Skeletal muscle tissue (tissue), 4 donors: ENCODE results near the gene PDZD4. TPM values are rescaled to one million over a fixed set of nuclear protein-coding genes. Genes with fewer than 3 reads are reported as not detected.

ENCODE experiments used
- H3K27ac ChIP-seq: one replicate; pipeline ENCODE4 v1.7.0; 2013; ENCODE audit warnings: mild to moderate bottlenecking, low read depth, low read length, inconsistent platforms
- H3K27me3 ChIP-seq, 3 donors: one replicate each; pipeline ENCODE4 v1.7.0; 2013; ENCODE audit warnings: low read length in 3 of 3; ENCODE audit not compliant: control insufficient read depth in 3 of 3, insufficient read depth in 3 of 3
- H3K36me3 ChIP-seq, 3 donors: one replicate each; pipeline ENCODE4 v1.7.0; 2013; ENCODE audit warnings: low read length in 3 of 3; ENCODE audit not compliant: control insufficient read depth in 3 of 3, insufficient read depth in 3 of 3
- H3K4me1 ChIP-seq, 3 donors: one replicate each; pipeline ENCODE4 v1.7.0; 2013; ENCODE audit warnings: low read length in 3 of 3, mild to moderate bottlenecking in 3 of 3; ENCODE audit not compliant: control insufficient read depth in 3 of 3, insufficient read depth in 3 of 3
- H3K4me3 ChIP-seq, 3 donors: one replicate each; pipeline ENCODE4 v1.7.0; 2013; ENCODE audit warnings: low read length in 3 of 3
- H3K9ac ChIP-seq, 3 donors: one replicate each; pipeline ENCODE4 v1.7.0; 2013; ENCODE audit warnings: low read length in 3 of 3, mild to moderate bottlenecking in 3 of 3, moderate library complexity in 2 of 3, low read depth in 1 of 3
- H3K9me3 ChIP-seq, 3 donors: one replicate each; pipeline ENCODE4 v1.7.0; 2013; ENCODE audit warnings: low read length in 3 of 3; ENCODE audit not compliant: control insufficient read depth in 3 of 3
- total RNA-seq: library from RNA; depleted of rRNA; stranded (reverse); fragments of >200 nt; gene quantifications from one replicate; pipeline ENCODE4 v1.2.3, GENCODE V29; 2014
- donor health status: Osteomylitis.

Gene PDZD4
- total RNA-seq, 1 donor from 2014 or later, result 2.6 TPM

DNA sequence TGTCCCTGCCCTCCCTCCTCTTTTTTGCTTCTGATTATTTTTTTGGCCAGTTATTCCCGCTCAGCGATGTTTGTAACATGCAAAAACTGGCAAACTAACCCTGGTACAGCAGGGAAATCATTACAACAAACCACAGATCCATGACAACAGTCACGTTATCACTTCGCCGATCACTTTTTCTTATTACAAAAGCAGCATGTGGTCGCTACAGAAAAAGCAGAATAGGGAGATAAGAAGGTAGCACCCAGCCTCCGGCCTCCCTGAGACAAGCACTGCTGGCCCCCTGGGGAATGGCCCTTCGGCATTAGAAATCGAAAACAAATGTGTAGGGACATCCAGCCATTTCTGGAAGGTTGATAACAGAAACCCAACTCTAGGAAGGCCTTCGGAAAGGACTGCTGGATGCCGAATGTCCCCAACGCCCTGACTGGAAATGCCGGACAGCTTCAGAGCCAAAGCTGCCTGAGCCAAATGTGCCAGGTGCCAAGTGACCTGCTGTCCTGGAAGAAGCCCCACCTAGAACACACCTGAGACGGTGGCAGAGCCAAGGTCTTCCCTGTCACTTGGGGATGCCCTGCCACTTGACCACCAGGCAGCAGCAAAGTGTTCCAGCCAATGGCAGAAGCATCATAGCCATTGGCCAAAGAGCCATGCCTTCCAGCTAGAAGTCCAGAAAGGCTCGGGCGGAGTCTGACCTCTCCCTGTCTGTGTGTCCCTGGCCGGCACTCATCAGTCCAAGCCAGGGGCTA, 39.1 kb downstream of the PDZD4 start:
- Histone ChIP-seq H3K4me1 (peaks cover 37 to 49% (median 42%) of the 10 kb centered on the region in 3 donors), H3K9me3 (no peaks in the 10 kb centered on the region), H3K36me3 (peaks cover 4 to 20% (median 10%) of the 10 kb centered on the region in 3 donors), H3K9ac (peak overlapping the region in 1 of 3 donors; percentile 16), H3K27me3 (no peaks in the 10 kb centered on the region), H3K27ac (no peak overlapping the region), H3K4me3 (no peak overlapping the region)

DNA sequence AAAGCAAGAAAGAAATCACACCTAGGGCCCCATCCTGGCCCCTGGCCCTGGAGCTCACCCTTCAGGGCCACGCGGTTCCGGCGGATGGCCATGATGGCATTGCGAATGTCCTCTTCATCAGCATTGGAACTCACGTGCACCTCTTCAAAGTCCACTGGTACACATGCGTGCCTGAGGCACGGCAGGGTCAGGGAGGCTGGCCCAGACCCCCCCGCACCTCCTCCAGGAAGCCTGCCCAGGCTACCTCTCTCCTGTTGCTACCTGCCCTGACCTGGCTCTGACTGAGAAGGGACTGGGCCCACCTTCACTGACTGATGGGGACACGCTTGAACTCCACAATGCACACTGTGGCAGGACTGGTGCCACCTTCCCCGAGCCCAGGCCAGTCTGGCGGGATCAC, 40.7 kb downstream of the PDZD4 start:
- Histone ChIP-seq H3K27ac (no peak overlapping the region), H3K4me1 (peaks cover 23 to 39% (median 29%) of the 10 kb centered on the region in 3 donors), H3K9me3 (no peaks in the 10 kb centered on the region), H3K4me3 (no peak overlapping the region), H3K36me3 (peaks cover 8 to 27% (median 19%) of the 10 kb centered on the region in 3 donors), H3K9ac (no peak overlapping the region), H3K27me3 (no peaks in the 10 kb centered on the region)

DNA sequence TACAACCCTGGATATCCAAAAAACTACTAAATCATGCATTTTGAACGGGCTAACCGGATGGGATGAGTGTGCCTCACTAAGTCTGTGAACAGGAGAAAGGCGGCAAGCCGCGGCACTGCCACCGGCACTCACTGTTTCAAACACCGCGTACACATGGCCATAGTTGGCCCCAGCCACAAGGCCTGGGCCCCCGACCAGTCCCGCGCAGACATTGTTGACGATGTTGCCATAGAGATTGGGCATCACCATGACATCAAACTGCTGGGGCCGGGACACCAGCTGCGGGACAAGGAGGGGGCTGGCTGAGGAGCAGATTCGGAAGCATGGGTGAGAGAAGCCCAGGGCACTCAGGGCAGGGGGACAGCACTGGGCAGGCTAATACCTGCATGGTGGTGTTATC, 43.7 kb downstream of the PDZD4 start:
- no peak overlapping the region for H3K4me3 ChIP-seq
- no peaks in the 10 kb centered on the region for H3K27me3 ChIP-seq
- H3K4me1 ChIP-seq, result peaks cover 20 to 41% (median 31%) of the 10 kb centered on the region in 3 donors
- peaks cover 11 to 29% (median 22%) of the 10 kb centered on the region in 3 donors for H3K36me3 ChIP-seq
- no peaks in the 10 kb centered on the region for H3K9me3 ChIP-seq
- H3K9ac ChIP-seq, result no peak overlapping the region
- no peak overlapping the region for H3K27ac ChIP-seq

DNA sequence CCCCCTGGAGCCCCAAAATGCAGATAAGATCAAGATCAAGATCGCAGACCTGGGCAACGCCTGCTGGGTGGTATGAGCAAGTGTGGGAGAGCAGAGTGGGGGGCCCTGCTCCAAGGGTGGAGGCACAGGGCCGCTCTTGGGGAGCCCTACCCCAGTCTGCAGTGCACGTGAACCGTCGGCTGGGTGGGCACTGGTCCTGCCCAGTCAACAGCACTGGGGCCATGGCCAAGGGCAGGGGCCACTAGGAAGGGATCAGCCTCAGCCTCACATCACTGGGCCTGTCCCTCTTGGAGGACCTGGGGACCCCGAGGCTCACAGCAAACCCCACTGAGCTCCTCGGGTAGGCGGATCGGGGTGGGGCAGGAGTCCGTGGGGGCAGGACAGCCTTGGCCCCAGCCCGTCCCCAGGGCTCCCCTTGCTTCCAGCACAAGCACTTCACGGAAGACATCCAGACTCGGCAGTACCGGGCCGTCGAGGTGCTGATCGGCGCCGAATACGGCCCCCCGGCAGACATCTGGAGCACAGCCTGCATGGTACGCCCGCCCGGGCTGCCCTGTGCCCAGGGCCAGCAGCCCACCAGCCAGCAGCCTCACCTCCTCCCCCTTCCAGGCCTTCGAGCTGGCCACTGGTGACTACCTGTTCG, 45.9 kb downstream of the PDZD4 start:
- Histone ChIP-seq H3K4me1 (peaks cover 19 to 45% (median 33%) of the 10 kb centered on the region in 3 donors), H3K36me3 (peaks cover 9 to 25% (median 18%) of the 10 kb centered on the region in 3 donors), H3K27ac (no peak overlapping the region)

DNA sequence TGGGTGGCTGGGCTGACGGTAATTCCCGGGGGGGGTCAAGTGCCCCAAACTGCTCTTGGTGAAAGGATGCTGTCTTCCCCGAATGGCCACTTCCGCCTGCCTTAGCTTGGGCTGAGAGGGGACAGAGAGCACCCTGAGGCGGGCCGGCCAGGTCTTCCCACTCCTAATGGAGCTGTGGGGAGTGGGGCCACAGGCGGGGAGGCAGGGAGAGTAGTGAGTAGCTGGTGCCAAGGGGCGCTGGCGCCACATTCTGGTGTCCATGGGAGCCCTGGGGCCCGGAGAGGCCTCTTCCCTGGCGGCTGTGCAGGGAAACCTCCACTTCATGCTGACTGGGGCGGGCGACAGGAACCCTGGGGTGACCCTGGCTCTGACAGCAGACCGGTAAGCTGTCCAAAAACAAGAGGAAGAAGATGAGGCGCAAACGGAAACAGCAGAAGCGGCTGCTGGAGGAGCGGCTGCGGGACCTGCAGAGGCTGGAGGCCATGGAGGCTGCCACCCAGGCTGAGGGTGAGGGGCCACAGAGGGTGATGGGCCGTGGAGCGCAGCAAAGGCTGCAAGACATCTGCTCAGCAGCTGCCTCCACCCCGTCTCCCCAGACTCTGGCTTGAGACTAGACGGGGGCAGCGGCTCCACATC, 46.8 kb downstream of the PDZD4 start:
- no peaks in the 10 kb centered on the region for H3K27me3 ChIP-seq
- no peaks in the 10 kb centered on the region for H3K9me3 ChIP-seq
- peaks cover 7 to 21% (median 18%) of the 10 kb centered on the region in 3 donors for H3K36me3 ChIP-seq
- H3K27ac ChIP-seq, result no peak overlapping the region
- peak overlapping the region in 1 of 3 donors; percentile 40 for H3K9ac ChIP-seq
- H3K4me1 ChIP-seq, result peaks cover 19 to 50% (median 35%) of the 10 kb centered on the region in 3 donors
- no peak overlapping the region for H3K4me3 ChIP-seq

More for the DNA sequence above, 45.9 kb downstream of the PDZD4 start:
- H3K27me3 ChIP-seq, result no peaks in the 10 kb centered on the region
- peak overlapping the region in 1 of 3 donors; percentile 16 for H3K9ac ChIP-seq
- H3K4me3 ChIP-seq, result no peak overlapping the region
- no peaks in the 10 kb centered on the region for H3K9me3 ChIP-seq

DNA sequence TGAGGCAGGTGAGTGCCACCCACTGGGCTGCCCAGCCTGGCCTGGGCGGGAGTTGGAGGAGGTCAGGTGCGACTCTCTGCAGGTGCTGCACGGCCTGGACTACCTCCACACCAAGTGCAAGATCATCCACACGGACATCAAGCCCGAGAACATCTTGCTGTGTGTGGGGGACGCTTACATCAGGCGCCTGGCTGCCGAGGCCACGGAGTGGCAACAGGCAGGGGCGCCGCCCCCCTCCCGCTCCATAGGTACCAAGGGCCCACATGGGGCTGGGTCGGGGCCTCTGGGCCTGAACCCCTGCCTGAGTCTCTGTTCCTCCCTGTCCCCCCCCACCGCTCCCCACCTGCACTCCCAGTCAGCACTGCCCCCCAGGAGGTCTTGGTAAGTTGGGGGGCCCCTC, 47.5 kb downstream of the PDZD4 start:
- peak overlapping the region in 2 of 3 donors; percentile 60 to 65 for H3K4me3 ChIP-seq
- no peak overlapping the region for H3K27ac ChIP-seq
- peaks cover 19 to 53% (median 35%) of the 10 kb centered on the region in 3 donors for H3K4me1 ChIP-seq

DNA sequence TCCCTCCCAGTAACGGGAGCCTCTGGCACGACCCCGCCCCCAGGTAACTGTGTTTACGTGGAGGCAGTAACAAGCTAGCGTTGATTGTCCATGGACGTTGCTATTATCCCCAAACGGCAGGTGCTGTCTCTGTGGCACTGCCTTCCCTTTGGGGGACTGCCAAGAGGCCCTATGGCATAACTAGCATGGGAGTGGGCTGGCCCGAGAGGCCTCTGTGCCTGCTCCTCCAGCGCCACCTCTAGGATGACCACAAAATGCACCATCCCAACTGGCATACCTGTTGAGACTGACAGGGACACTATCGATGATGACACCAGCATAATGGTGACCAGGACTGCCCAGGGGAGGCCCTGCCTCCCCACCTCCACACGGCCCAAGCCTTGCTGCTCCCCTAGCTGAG, 48.0 kb downstream of the PDZD4 start:
- peak overlapping the region; percentile 91 for H3K27ac ChIP-seq
- peaks cover 7 to 18% (median 13%) of the 10 kb centered on the region in 3 donors for H3K36me3 ChIP-seq
- H3K27me3 ChIP-seq, result no peaks in the 10 kb centered on the region
- peaks cover 19 to 53% (median 33%) of the 10 kb centered on the region in 3 donors for H3K4me1 ChIP-seq
- peak overlapping the region in 2 of 3 donors; percentile 68 to 94 for H3K9ac ChIP-seq
- peak overlapping the region; percentile 38 to 65 (median 60) for H3K4me3 ChIP-seq
- no peaks in the 10 kb centered on the region for H3K9me3 ChIP-seq

More for the DNA sequence above, 47.5 kb downstream of the PDZD4 start:
- H3K36me3 ChIP-seq, result peaks cover 7 to 19% (median 18%) of the 10 kb centered on the region in 3 donors
- no peaks in the 10 kb centered on the region for H3K9me3 ChIP-seq
- H3K27me3 ChIP-seq, result no peaks in the 10 kb centered on the region
- peak overlapping the region in 2 of 3 donors; percentile 68 to 94 for H3K9ac ChIP-seq

DNA sequence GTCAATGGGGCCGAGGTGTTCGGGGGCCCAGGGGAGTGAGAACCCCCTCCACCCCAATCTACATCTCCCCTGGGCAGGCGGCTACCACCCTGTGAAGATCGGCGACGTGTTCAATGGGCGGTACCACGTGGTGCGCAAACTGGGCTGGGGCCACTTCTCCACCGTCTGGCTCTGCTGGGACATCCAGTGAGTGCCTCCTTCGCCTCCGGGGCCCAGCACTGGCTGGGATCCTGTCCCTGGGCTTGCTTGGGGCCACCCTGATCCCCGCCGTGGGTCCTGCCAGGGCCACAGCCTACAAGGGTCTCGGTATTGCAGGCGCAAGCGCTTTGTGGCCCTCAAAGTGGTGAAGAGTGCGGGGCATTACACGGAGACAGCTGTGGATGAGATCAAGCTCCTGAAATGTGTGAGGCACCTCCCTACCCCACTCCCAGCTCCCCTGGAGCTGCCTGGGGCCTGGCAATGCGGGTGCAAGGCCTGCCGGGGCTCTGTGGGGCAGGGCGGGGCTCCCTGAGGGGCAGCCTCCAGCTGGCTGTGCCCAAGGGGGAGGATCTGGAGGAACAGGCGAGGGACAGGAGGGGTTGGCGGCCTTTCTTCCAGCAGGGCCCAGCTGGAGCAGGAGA, 48.8 kb downstream of the PDZD4 start:
- Histone ChIP-seq H3K4me1 (peaks cover 19 to 53% (median 30%) of the 10 kb centered on the region in 3 donors), H3K4me3 (peak overlapping the region; percentile 54 to 71 (median 65)), H3K27ac (peak overlapping the region; percentile 91)

DNA sequence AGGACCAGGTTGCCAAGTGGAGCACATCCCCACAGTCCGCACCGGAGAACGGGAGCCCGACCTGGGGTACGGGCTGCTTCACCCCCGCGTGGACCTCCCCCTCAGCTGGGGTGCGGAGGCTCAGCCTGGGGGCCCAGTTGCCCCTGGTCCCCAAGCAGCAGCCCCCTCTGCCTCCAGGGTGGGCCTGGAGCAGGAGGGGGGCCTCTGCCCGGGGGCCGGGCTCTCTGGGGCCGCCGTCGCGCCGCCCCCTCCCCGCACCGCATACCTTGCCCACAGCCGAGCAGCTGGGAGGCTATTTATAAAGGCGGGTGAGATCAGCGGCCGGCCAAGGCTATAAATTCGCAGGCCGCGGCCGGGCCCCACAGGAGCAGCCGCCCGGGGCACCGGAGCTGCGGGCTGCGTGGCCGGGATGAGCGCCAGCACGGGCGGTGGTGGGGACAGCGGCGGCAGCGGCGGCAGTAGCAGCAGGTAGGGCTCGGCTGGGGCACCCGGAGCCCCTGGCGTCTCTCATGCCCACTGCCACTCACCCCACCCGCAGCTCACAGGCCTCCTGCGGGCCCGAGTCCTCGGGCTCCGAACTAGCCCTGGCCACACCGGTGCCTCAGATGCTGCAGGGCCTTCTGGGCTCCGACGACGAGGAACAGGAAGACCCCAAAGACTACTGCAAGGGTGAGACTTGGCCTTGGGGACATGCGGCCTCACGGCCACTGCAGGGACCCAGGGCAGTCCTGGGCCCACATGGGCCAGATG, 49.5 kb downstream of the PDZD4 start, which contains the start of gene SRPK3:
TSS of gene SRPK3 (plus strand) at position 364 of the 750 bp plus-strand sequence. CDS start at position 410, 46 bp downstream.
- peaks cover 4 to 8% (median 7%) of the 10 kb centered on the region in 3 donors for H3K36me3 ChIP-seq
- peak within 1 kb of the TSS; percentile 54 to 71 (median 65) for H3K4me3 ChIP-seq
- H3K9me3 ChIP-seq, result no peaks in the 10 kb centered on the region
- no peaks in the 10 kb centered on the region for H3K27me3 ChIP-seq
- H3K4me1 ChIP-seq, result peaks cover 19 to 49% (median 30%) of the 10 kb centered on the region in 3 donors
- peak within 1 kb of the TSS; percentile 68 to 94 (median 90) for H3K9ac ChIP-seq
- peak within 1 kb of the TSS; percentile 91 for H3K27ac ChIP-seq

More for the DNA sequence above, 48.8 kb downstream of the PDZD4 start:
- Histone ChIP-seq H3K27me3 (no peaks in the 10 kb centered on the region), H3K9me3 (no peaks in the 10 kb centered on the region), H3K9ac (peak overlapping the region; percentile 68 to 94 (median 90)), H3K36me3 (peaks cover 7 to 15% (median 11%) of the 10 kb centered on the region in 3 donors)
